ENCODE results near the gene DSG2. TPM values are rescaled to one million over a fixed set of nuclear protein-coding genes. Genes with fewer than 3 reads are reported as not detected.

Gene DSG2
- polyA plus RNA-seq, 3 donors = not detected

- Histone ChIP-seq H3K27me3 (ENCODE audit: control insufficient read depth in 2 of 2, insufficient read depth in 2 of 2, low read length in 2 of 2) (no peaks in the 10 kb centered on the region), H3K4me1 (ENCODE audit: control insufficient read depth in 1 of 2, insufficient read depth in 2 of 2, low read length in 2 of 2) (peaks cover 7 to 9% of the 10 kb centered on the region in 2 donors), H3K4me3 (replicated peaks in 1 of 3; ENCODE audit: low read depth in 2 of 3, low read length in 3 of 3) (no peak overlapping the region), H3K27ac (ENCODE audit: low read depth in 1 of 2, low read length in 2 of 2) (no peak overlapping the region), H3K79me2 (ENCODE audit: insufficient read depth, low read length) (no peaks in the 10 kb centered on the region), H3K9me3 (replicated peaks in 1 of 2; ENCODE audit: control insufficient read depth in 1 of 2, insufficient read depth in 1 of 2, low read length in 2 of 2) (no peaks in the 10 kb centered on the region), H3K4me2 (replicated peaks; ENCODE audit: extremely low read depth, low read length, poor library complexity, severe bottlenecking) (no peak overlapping the region), H3K9ac (ENCODE audit: insufficient read depth, low read length, poor library complexity, severe bottlenecking) (no peak overlapping the region), H4K20me1 (ENCODE audit: insufficient read depth, low read length) (no peaks in the 10 kb centered on the region), H2AFZ (ENCODE audit: insufficient read depth, low read depth, low read length, poor library complexity, severe bottlenecking) (no peak overlapping the region), H3K36me3 (replicated peaks in 1 of 2; ENCODE audit: control insufficient read depth in 1 of 2, insufficient read depth in 2 of 2, low read length in 2 of 2) (no peaks in the 10 kb centered on the region)
- peaks cover 6% of the 10 kb centered on the region for H3K4me1 Mint-ChIP-seq
- H3K27ac Mint-ChIP-seq = no peak overlapping the region
- no peak overlapping the region for H3K4me3 Mint-ChIP-seq
- H3K27me3 Mint-ChIP-seq (ENCODE audit: low read depth in 3 of 3) = peaks cover 0 to 2% (median 2%) of the 10 kb centered on the region in 3 donors
- no peaks in the 10 kb centered on the region for H3K36me3 Mint-ChIP-seq
- intact Hi-C loops (cut with micrococcal nuclease) = no loop called here
- no peak for TF ChIP-seq CTCF (IDR thresholded peaks at IDR 0.05)
- peaks cover 0 to 5% (median 0%) of the 10 kb centered on the region in 7 donors for H3K9me3 Mint-ChIP-seq
- no peak for DNase-seq
- WGBS (ENCODE audit: insufficient coverage) = no CpG with 5 or more reads among the region's 2 CpGs
These were observed 48.5 kb downstream of the DSG2 start for GRCh38 chr18:31546476-31546875.

GRCh38 chr18:31548853-31549252 is 50.9 kb downstream of the DSG2 start:
- Histone ChIP-seq H3K9me3 (replicated peaks in 1 of 2; ENCODE audit: control insufficient read depth in 1 of 2, insufficient read depth in 1 of 2, low read length in 2 of 2) (no peaks in the 10 kb centered on the region), H3K27ac (ENCODE audit: low read depth in 1 of 2, low read length in 2 of 2) (no peak overlapping the region), H3K4me3 (replicated peaks in 1 of 3; ENCODE audit: low read depth in 2 of 3, low read length in 3 of 3) (no peak overlapping the region), H3K79me2 (ENCODE audit: insufficient read depth, low read length) (no peaks in the 10 kb centered on the region), H3K27me3 (ENCODE audit: control insufficient read depth in 2 of 2, insufficient read depth in 2 of 2, low read length in 2 of 2) (no peaks in the 10 kb centered on the region), H4K20me1 (ENCODE audit: insufficient read depth, low read length) (no peaks in the 10 kb centered on the region), H3K4me2 (replicated peaks; ENCODE audit: extremely low read depth, low read length, poor library complexity, severe bottlenecking) (no peak overlapping the region), H3K4me1 (ENCODE audit: control insufficient read depth in 1 of 2, insufficient read depth in 2 of 2, low read length in 2 of 2) (no peaks in the 10 kb centered on the region), H3K9ac (ENCODE audit: insufficient read depth, low read length, poor library complexity, severe bottlenecking) (no peak overlapping the region), H3K36me3 (replicated peaks in 1 of 2; ENCODE audit: control insufficient read depth in 1 of 2, insufficient read depth in 2 of 2, low read length in 2 of 2) (no peaks in the 10 kb centered on the region), H2AFZ (ENCODE audit: insufficient read depth, low read depth, low read length, poor library complexity, severe bottlenecking) (no peak overlapping the region)
- Mint-ChIP-seq H3K36me3 (no peaks in the 10 kb centered on the region), H3K9me3 (no peaks in the 10 kb centered on the region), H3K4me3 (no peak overlapping the region), H3K27ac (no peak overlapping the region), H3K27me3 (ENCODE audit: low read depth in 3 of 3) (peaks cover 0 to 2% (median 0%) of the 10 kb centered on the region in 3 donors), H3K4me1 (peaks cover 2% of the 10 kb centered on the region)
- intact Hi-C loops (cut with micrococcal nuclease) = no loop called here
- DNase-seq = no peak
- WGBS (ENCODE audit: insufficient coverage) = no CpG with 5 or more reads among the region's 2 CpGs
- no peak for TF ChIP-seq CTCF (IDR thresholded peaks at IDR 0.05)

Measured in CD14-positive monocyte (primary cell).